Lung (tissue), 12 donors: ENCODE measurements around the gene PTCH2. TPM values are rescaled to one million over a fixed set of nuclear protein-coding genes. Genes with fewer than 3 reads are reported as not detected.
"Not testable (repeated sequence)": the region's sequence is repeated elsewhere in the genome, so short reads cannot be mapped to it uniquely, and the experiment has no call there.

Experiments
- ATAC-seq: fragments of 200-7000 bp; cut with Tn5 transposase; one replicate; pipeline ENCODE4 v1.9.1; 2020; ENCODE audit warnings: moderate number of reproducible peaks; ENCODE audit not compliant: insufficient read depth, low FRiP score
- DNase-seq, 3 donors: peaks; one replicate each; pipeline ENCODE4 v3.0.0-alpha.2; 2013 to 2017
- H3K27ac ChIP-seq, 2 donors: one replicate each; pipeline ENCODE4 v1.5.1; 2013; ENCODE audit warnings: mild to moderate bottlenecking in 2 of 2, moderate library complexity in 2 of 2, control low read depth in 1 of 2, inconsistent platforms in 1 of 2, low read depth in 1 of 2, low read length in 1 of 2
- H3K27me3 ChIP-seq, 3 donors: one replicate each; pipeline ENCODE4 v1.5.1; 2013; ENCODE audit warnings: low read length in 2 of 3; ENCODE audit not compliant: control insufficient read depth in 3 of 3, insufficient read depth in 3 of 3
- H3K36me3 ChIP-seq, 4 donors: one replicate each; pipeline ENCODE4 v1.5.1; 2013; ENCODE audit warnings: low read length in 4 of 4, mild to moderate bottlenecking in 1 of 4, moderate library complexity in 1 of 4; ENCODE audit not compliant: control insufficient read depth in 4 of 4, insufficient read depth in 4 of 4
- H3K4me1 ChIP-seq, 5 donors: one replicate each; pipeline ENCODE4 v1.5.1; 2013; ENCODE audit warnings: low read length in 5 of 5, mild to moderate bottlenecking in 2 of 5, moderate library complexity in 1 of 5; ENCODE audit not compliant: control insufficient read depth in 5 of 5, insufficient read depth in 5 of 5
- H3K4me3 ChIP-seq: one replicate; pipeline ENCODE4 v1.5.1; 2013; ENCODE audit warnings: mild to moderate bottlenecking, control low read depth, moderate library complexity
- H3K9ac ChIP-seq, 2 donors: one replicate each; pipeline ENCODE4 v1.5.1; 2013; ENCODE audit warnings: low read length in 2 of 2, control low read depth in 1 of 2; ENCODE audit not compliant: insufficient read depth in 1 of 2
- H3K9me3 ChIP-seq, 4 donors: one replicate each; pipeline ENCODE4 v1.5.1; 2013; ENCODE audit warnings: low read length in 3 of 4, mild to moderate bottlenecking in 1 of 4, moderate library complexity in 1 of 4; ENCODE audit not compliant: control insufficient read depth in 4 of 4, insufficient read depth in 3 of 4
- CTCF ChIP-seq: IDR thresholded peaks from 2 replicates; pipeline ENCODE4 v1.5.1; 2012; ENCODE audit warnings: mild to moderate bottlenecking; ENCODE audit errors: control extremely low read depth, extremely low read depth
- WGBS, 2 donors: extraction: QIAGEN DNeasy Blood & Tissue Kit; methylation state at CpG; one replicate each; pipeline ENCODE4 v1.1.7; 2013; 5-methylcytosine and 5-hydroxymethylcytosine counted together
- polyA plus RNA-seq, 2 donors: library from polyadenylated mRNA; stranded (reverse); fragments of 200-250 nt; gene quantifications; one replicate each; pipeline ENCODE4 v1.2.1, GENCODE V29; 2013
- total RNA-seq, 2 donors: library from RNA; depleted of rRNA in 1 of 2; stranded (reverse); fragments of >200 nt in 1 of 2; gene quantifications; one replicate each; pipeline ENCODE4 v1.2.1, GENCODE V29; 2014 to 2021
- donor health status: control.
- donor health status: control.
- donor health status: Bipolar disorder and iron deficiency.
- donor health status: healthy.
- donor health status: DM: yes; HTN: yes; CAD: no.

PTCH2 gene
- total and polyA plus RNA-seq, 4 donors = 0.37 to 1.7 (median 0.66) TPM

- peaks cover under 1 to 36% (median 7%) of the 10 kb centered on the region in 5 donors for H3K4me1 ChIP-seq
- peak overlapping the region in 1 of 2 donors; percentile 72 for H3K27ac ChIP-seq
- no peak for DNase-seq
These were observed 41.4 kb downstream of the PTCH2 start for GRCh38 chr1:44801491-44802305.

GRCh38 chr1:44799770-44800584 is 43.1 kb downstream of the PTCH2 start, which contains the start of gene PLK3:
Gene PLK3 (plus strand): TSS chr1:44800377. CDS start chr1:44800464, 87 bp downstream.
- WGBS, 2 donors = 0% methylated on average over 54 to 79 of the region's 79 CpGs
- DNase-seq = peak; percentile 98
- H3K9ac ChIP-seq = peak within 1 kb of the TSS; percentile 4 to 55
- peak within 1 kb of the TSS; percentile 68 for H3K4me3 ChIP-seq
- H3K9me3 ChIP-seq = no peaks in the 10 kb centered on the region
- H3K36me3 ChIP-seq = peaks cover 0 to 22% (median 10%) of the 10 kb centered on the region in 4 donors
- no peaks in the 10 kb centered on the region for H3K27me3 ChIP-seq
- ATAC-seq = peak; percentile 93
- peak; percentile 92 for TF ChIP-seq CTCF
- peaks cover 0 to 23% (median 5%) of the 10 kb centered on the region in 5 donors for H3K4me1 ChIP-seq
- peak within 1 kb of the TSS; percentile 94 to 97 for H3K27ac ChIP-seq

More at GRCh38 chr1:44801491-44802305, 41.4 kb downstream of the PTCH2 start:
- no peak for TF ChIP-seq CTCF
- Histone ChIP-seq H3K9me3 (no peaks in the 10 kb centered on the region), H3K27me3 (no peaks in the 10 kb centered on the region), H3K4me3 (peak overlapping the region; percentile 55), H3K36me3 (peaks cover 2 to 39% (median 10%) of the 10 kb centered on the region in 4 donors), H3K9ac (no peak overlapping the region)
- 44 to 56% methylated on average over 13 of the region's 13 CpGs for WGBS, 2 donors
- no peak for ATAC-seq

GRCh38 chr1:44798481-44799365 is 44.3 kb downstream of the PTCH2 start:
- DNase-seq (no peak), ATAC-seq (no peak)
- Histone ChIP-seq H3K36me3 (peaks cover 0 to 13% (median 9%) of the 10 kb centered on the region in 4 donors), H3K27me3 (no peaks in the 10 kb centered on the region), H3K9ac (no peak overlapping the region), H3K4me3 (no peak overlapping the region), H3K9me3 (no peaks in the 10 kb centered on the region), H3K27ac (peak overlapping the region in 1 of 2 donors; percentile 29), H3K4me1 (peaks cover 0 to 21% (median 5%) of the 10 kb centered on the region in 5 donors)
- WGBS, 2 donors = 86 to 94% methylated on average over 10 of the region's 10 CpGs
- TF ChIP-seq CTCF = no peak

- not testable (repeated sequence) for H3K36me3 ChIP-seq, H3K27ac ChIP-seq, H3K9me3 ChIP-seq, DNase-seq, H3K9ac ChIP-seq, H3K27me3 ChIP-seq, ATAC-seq, H3K4me3 ChIP-seq
- 86 to 92% methylated on average over 8 of the region's 8 CpGs for WGBS, 2 donors
- peaks cover 0 to 16% (median 5%) of the 10 kb centered on the region in 5 donors for H3K4me1 ChIP-seq
These were observed 45.2 kb downstream of the PTCH2 start for GRCh38 chr1:44797886-44798285.
